H9 (cell line): ENCODE results near the gene SOD1. TPM values are rescaled to one million over a fixed set of nuclear protein-coding genes. Genes with fewer than 3 reads are reported as not detected.

ENCODE experiments used
- DNase-seq: peaks from one replicate; pipeline ENCODE4 v3.0.0-alpha.2; 2017
- H2AFZ ChIP-seq: one replicate; pipeline ENCODE4 v1.6.1; 2013; ENCODE audit warnings: mild to moderate bottlenecking, low read length, control low read depth, moderate library complexity
- H2AK5ac ChIP-seq: 2 replicates; pipeline ENCODE4 v1.6.1; 2013; ENCODE audit warnings: low read length, control low read depth, mixed read lengths; ENCODE audit not compliant: insufficient read length
- H2BK120ac ChIP-seq: one replicate; pipeline ENCODE4 v1.6.1; 2013; ENCODE audit warnings: low read depth, mild to moderate bottlenecking, low read length, control low read depth, inconsistent platforms; ENCODE audit not compliant: poor library complexity, severe bottlenecking
- H2BK12ac ChIP-seq: 2 replicates; pipeline ENCODE4 v1.6.1; 2013; ENCODE audit warnings: low read length, control low read depth, mixed read lengths, low read depth; ENCODE audit not compliant: insufficient read length
- H2BK15ac ChIP-seq: 2 replicates; pipeline ENCODE4 v1.6.1; 2013; ENCODE audit warnings: low read depth, low read length, control low read depth
- H2BK20ac ChIP-seq: one replicate; pipeline ENCODE4 v1.6.1; 2013; ENCODE audit warnings: low read depth, mild to moderate bottlenecking, low read length, control low read depth, inconsistent platforms; ENCODE audit not compliant: poor library complexity, severe bottlenecking
- H2BK5ac ChIP-seq: 2 replicates; pipeline ENCODE4 v1.6.1; 2013; ENCODE audit warnings: low read length, control low read depth, mixed read lengths; ENCODE audit not compliant: insufficient read length
- H3K14ac ChIP-seq: 2 replicates; pipeline ENCODE4 v1.6.1; 2013; ENCODE audit warnings: low read length, control low read depth; ENCODE audit not compliant: insufficient read depth
- H3K18ac ChIP-seq: 2 replicates; pipeline ENCODE4 v1.6.1; 2013; ENCODE audit warnings: low read depth, mild to moderate bottlenecking, mixed read lengths, low read length, control low read depth; ENCODE audit not compliant: insufficient read length
- H3K23ac ChIP-seq: 2 replicates; pipeline ENCODE4 v1.6.1; 2013; ENCODE audit warnings: low read length, control low read depth, mixed read lengths, low read depth; ENCODE audit not compliant: insufficient read length
- H3K23me2 ChIP-seq: 2 replicates; pipeline ENCODE4 v1.6.1; 2013; ENCODE audit warnings: low read depth, mild to moderate bottlenecking, mixed read lengths, low read length, control low read depth; ENCODE audit not compliant: insufficient read length, poor library complexity, severe bottlenecking
- H3K27ac ChIP-seq: 2 replicates; pipeline ENCODE4 v1.5.1; 2013; ENCODE audit warnings: low read length, control low read depth, mixed read lengths, low read depth; ENCODE audit not compliant: insufficient read length
- H3K27me3 ChIP-seq: 2 replicates; pipeline ENCODE4 v1.6.1; 2013; ENCODE audit warnings: low read length, control low read depth, inconsistent platforms; ENCODE audit not compliant: insufficient read depth
- H3K4ac ChIP-seq: 2 replicates; pipeline ENCODE4 v1.6.1; 2013; ENCODE audit warnings: low read depth, mild to moderate bottlenecking, control low read depth, inconsistent platforms, low read length, moderate library complexity
- H3K4me1 ChIP-seq: 2 replicates; pipeline ENCODE4 v1.6.1; 2013; ENCODE audit warnings: low read length, control low read depth, inconsistent platforms; ENCODE audit not compliant: insufficient read depth
- H3K4me2 ChIP-seq: 2 replicates; pipeline ENCODE4 v1.6.1; 2013; ENCODE audit warnings: low read length, control low read depth, mixed read lengths; ENCODE audit not compliant: insufficient read length, insufficient read depth
- H3K56ac ChIP-seq: 2 replicates; pipeline ENCODE4 v1.6.1; 2013; ENCODE audit warnings: low read depth, mild to moderate bottlenecking, mixed read lengths, low read length, control low read depth; ENCODE audit not compliant: insufficient read length
- H3K79me1 ChIP-seq: 2 replicates; pipeline ENCODE4 v1.6.1; 2013; ENCODE audit warnings: low read depth, mild to moderate bottlenecking, moderate library complexity, low read length, control low read depth, inconsistent platforms; ENCODE audit not compliant: insufficient read depth, poor library complexity, severe bottlenecking
- H3K79me2 ChIP-seq: 2 replicates; pipeline ENCODE4 v1.6.1; 2013; ENCODE audit warnings: low read length, control low read depth, inconsistent platforms; ENCODE audit not compliant: insufficient read depth
- H3K9ac ChIP-seq: 2 replicates; pipeline ENCODE4 v1.6.1; 2013; ENCODE audit warnings: low read length, control low read depth, mixed read lengths; ENCODE audit not compliant: insufficient read length; ENCODE audit errors: extremely low read depth
- H3K9me3 ChIP-seq: one replicate; pipeline ENCODE4 v1.6.1; 2013; ENCODE audit warnings: low read depth, low read length, inconsistent platforms; ENCODE audit not compliant: control insufficient read depth
- H3T11ph ChIP-seq: one replicate; pipeline ENCODE4 v1.6.1; 2013; ENCODE audit warnings: mild to moderate bottlenecking, low read length, control low read depth, inconsistent platforms
- H4K20me1 ChIP-seq: one replicate; pipeline ENCODE4 v1.6.1; 2013; ENCODE audit not compliant: control insufficient read depth, insufficient read length, insufficient read depth
- H4K5ac ChIP-seq: 2 replicates; pipeline ENCODE4 v1.6.1; 2013; ENCODE audit warnings: low read depth, mild to moderate bottlenecking, mixed read lengths, low read length, control low read depth; ENCODE audit not compliant: insufficient read length
- H4K8ac ChIP-seq: replicated peaks from 2 replicates; pipeline ENCODE4 v1.6.1; 2013; ENCODE audit warnings: low read length, control low read depth, mixed read lengths, low read depth; ENCODE audit not compliant: insufficient read length
- H4K91ac ChIP-seq: 2 replicates; pipeline ENCODE4 v1.6.1; 2013; ENCODE audit warnings: low read depth, mild to moderate bottlenecking, moderate library complexity, mixed read lengths, low read length, control low read depth; ENCODE audit not compliant: insufficient read length
- H3K27ac Mint-ChIP-seq, 3 experiments: 2 replicates in 2 of 3; 3 replicates in 1 of 3; pipeline ENCODE4 v1.8.0; 2020 to 2021; ENCODE audit warnings: mixed read lengths in 3 of 3, mild to moderate bottlenecking in 1 of 3, moderate library complexity in 1 of 3
- H3K27me3 Mint-ChIP-seq: 2 replicates; pipeline ENCODE4 v1.8.0; 2021; ENCODE audit warnings: low read depth, mild to moderate bottlenecking, moderate library complexity, mixed read lengths
- H3K36me3 Mint-ChIP-seq, 3 experiments: 2 replicates in 2 of 3; 3 replicates in 1 of 3; pipeline ENCODE4 v1.8.0; 2020 to 2021; ENCODE audit warnings: low read depth in 3 of 3, mixed read lengths in 3 of 3; ENCODE audit not compliant: insufficient read depth in 1 of 3
- H3K4me1 Mint-ChIP-seq, 2 experiments: 2 replicates each; pipeline ENCODE4 v1.8.0; 2020; ENCODE audit warnings: mixed read lengths in 2 of 2
- H3K4me3 Mint-ChIP-seq, 2 experiments: 2 replicates in 1 of 2; 3 replicates in 1 of 2; pipeline ENCODE4 v1.8.0; 2020 to 2021; ENCODE audit warnings: mild to moderate bottlenecking in 2 of 2, mixed read lengths in 2 of 2, moderate library complexity in 1 of 2
- H3K9me3 Mint-ChIP-seq, 2 experiments: 2 replicates in 1 of 2; 3 replicates in 1 of 2; pipeline ENCODE4 v1.8.0; 2020; ENCODE audit warnings: mild to moderate bottlenecking in 2 of 2, mixed read lengths in 2 of 2, moderate library complexity in 1 of 2
- CTCF ChIP-seq: fragments of 200-600 bp; sonication (generic); conservative IDR thresholded peaks from 3 replicates; pipeline ENCODE4 v1.8.0; 2021; ENCODE audit warnings: antibody characterized with exemption, mild to moderate bottlenecking
- WGBS: extraction: QIAGEN DNeasy Blood & Tissue Kit; methylation state at CpG from one replicate; pipeline ENCODE4 v1.1.7; 2013; ENCODE audit warnings: missing lambda C conversion rate, low lambda C conversion rate, mixed read lengths; ENCODE audit not compliant: insufficient read length; ENCODE audit errors: extremely low coverage; 5-methylcytosine and 5-hydroxymethylcytosine counted together
- total RNA-seq: library from RNA; stranded (reverse); gene quantifications from 2 replicates; pipeline ENCODE4 v1.2.1, GENCODE V29; 2021

SOD1 gene
- total RNA-seq, 1 experiment from 2014 or later, result 201 TPM

GRCh38 chr21:31618696-31619430 lies 40.6 kb upstream of the SOD1 start:
- Mint-ChIP-seq H3K9me3 (peaks cover 0 to 4% of the 10 kb centered on the region in 2 experiments; a peak in 1 of 5 replicates), H3K4me3 (no peak overlapping the region), H3K27ac (no peak overlapping the region; a peak in 1 of 7 replicates), H3K4me1 (peaks cover 2 to 6% of the 10 kb centered on the region in 2 experiments; a peak in 3 of 4 replicates), H3K27me3 (peaks cover 4% of the 10 kb centered on the region; the same call in 1 of the 2 replicates), H3K36me3 (no peaks in the 10 kb centered on the region; a peak in 1 of 7 replicates)
- H2AFZ ChIP-seq, result no peak overlapping the region
- H4K8ac ChIP-seq, result no peak overlapping the region
- no peak overlapping the region for H3K18ac ChIP-seq
- H2BK120ac ChIP-seq, result no peak overlapping the region
- no peak for TF ChIP-seq CTCF
- no peaks in the 10 kb centered on the region for H3K9me3 ChIP-seq
- no peak overlapping the region for H4K91ac ChIP-seq
- H3K4me2 ChIP-seq, result no peak overlapping the region
- H3K23me2 ChIP-seq, result no peaks in the 10 kb centered on the region
- H3T11ph ChIP-seq, result no peak overlapping the region
- no peak overlapping the region for H2BK20ac ChIP-seq
- H3K9ac ChIP-seq, result no peak overlapping the region
- H3K27me3 ChIP-seq, result no peaks in the 10 kb centered on the region
- H3K79me2 ChIP-seq, result no peaks in the 10 kb centered on the region
- H2BK5ac ChIP-seq, result no peak overlapping the region
- no peak overlapping the region for H2AK5ac ChIP-seq
- H3K4ac ChIP-seq, result no peak overlapping the region
- no peaks in the 10 kb centered on the region for H3K79me1 ChIP-seq
- H2BK15ac ChIP-seq, result no peak overlapping the region
- no peak overlapping the region for H3K23ac ChIP-seq
- no CpG with 5 or more reads among the region's 2 CpGs for WGBS
- no peak for DNase-seq
- no peak overlapping the region for H4K5ac ChIP-seq
- no peak overlapping the region for H3K27ac ChIP-seq
- H4K20me1 ChIP-seq, result no peaks in the 10 kb centered on the region
- H3K56ac ChIP-seq, result no peak overlapping the region
- H2BK12ac ChIP-seq, result no peak overlapping the region
- no peak overlapping the region for H3K14ac ChIP-seq
- H3K4me1 ChIP-seq, result no peaks in the 10 kb centered on the region
